Liver (tissue), 3 donors: ENCODE measurements around the gene TLE1.

Experiments used
- FOXA1 ChIP-seq: IDR thresholded peaks from 2 replicates; pipeline ENCODE4 v1.6.1; 2016; ENCODE audit warnings: antibody characterized with exemption
- JUND ChIP-seq, 2 donors: IDR thresholded peaks; 2 replicates each; pipeline ENCODE4 v1.6.1; 2016; ENCODE audit warnings: antibody characterized with exemption in 2 of 2
- TAF1 ChIP-seq: conservative IDR thresholded peaks from 2 replicates; pipeline ENCODE4 v1.6.1; 2016; ENCODE audit warnings: antibody characterized with exemption, mild to moderate bottlenecking
- YY1 ChIP-seq: IDR thresholded peaks from 2 replicates; pipeline ENCODE4 v1.6.1; 2016; ENCODE audit warnings: antibody characterized with exemption, mild to moderate bottlenecking
- TF ChIP-seq, protein P1 (sequence below): fragments of 150-350 bp; IDR thresholded peaks from 2 replicates; pipeline ENCODE4 v1.5.1; 2017; ENCODE audit warnings: improper control_type of control experiment, low read depth, low read length; ENCODE audit not compliant: missing input control
- TF ChIP-seq, protein P2 (sequence below): IDR thresholded peaks from 2 replicates; pipeline ENCODE4 v1.6.1; 2016; ENCODE audit warnings: antibody characterized with exemption
- TF ChIP-seq, protein P3 (sequence below): IDR thresholded peaks from 2 replicates; pipeline ENCODE4 v1.6.1; 2016; ENCODE audit warnings: antibody characterized with exemption, mild to moderate bottlenecking
- donor health status: healthy.
- donor health status: healthy.

DNA sequence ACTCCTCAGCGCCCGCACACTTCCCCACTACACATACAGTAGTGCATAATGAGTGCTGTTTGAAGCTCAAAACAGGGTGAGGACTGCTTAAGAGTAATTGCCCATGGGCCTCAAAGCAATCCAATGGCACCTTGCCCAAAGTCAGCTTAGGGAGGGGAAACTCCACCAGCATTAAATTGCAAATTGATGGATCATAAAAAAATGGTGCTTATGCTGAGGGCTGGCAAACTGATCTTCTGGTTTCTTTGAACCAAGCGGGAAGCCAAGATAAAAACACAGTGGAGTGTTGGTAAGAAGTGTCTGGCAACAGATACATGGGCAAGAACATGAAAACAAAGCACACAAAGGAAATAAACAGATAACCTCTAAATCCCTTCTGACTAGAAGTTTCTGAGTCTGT, 28.0 kb downstream of the TLE1 start:
- TF ChIP-seq YY1 (no peak), FOXA1 (no peak), JUND (IDR thresholded peaks at IDR 0.05) (no peak), TAF1 (no peak)
- TF ChIP-seq, protein P1, sequence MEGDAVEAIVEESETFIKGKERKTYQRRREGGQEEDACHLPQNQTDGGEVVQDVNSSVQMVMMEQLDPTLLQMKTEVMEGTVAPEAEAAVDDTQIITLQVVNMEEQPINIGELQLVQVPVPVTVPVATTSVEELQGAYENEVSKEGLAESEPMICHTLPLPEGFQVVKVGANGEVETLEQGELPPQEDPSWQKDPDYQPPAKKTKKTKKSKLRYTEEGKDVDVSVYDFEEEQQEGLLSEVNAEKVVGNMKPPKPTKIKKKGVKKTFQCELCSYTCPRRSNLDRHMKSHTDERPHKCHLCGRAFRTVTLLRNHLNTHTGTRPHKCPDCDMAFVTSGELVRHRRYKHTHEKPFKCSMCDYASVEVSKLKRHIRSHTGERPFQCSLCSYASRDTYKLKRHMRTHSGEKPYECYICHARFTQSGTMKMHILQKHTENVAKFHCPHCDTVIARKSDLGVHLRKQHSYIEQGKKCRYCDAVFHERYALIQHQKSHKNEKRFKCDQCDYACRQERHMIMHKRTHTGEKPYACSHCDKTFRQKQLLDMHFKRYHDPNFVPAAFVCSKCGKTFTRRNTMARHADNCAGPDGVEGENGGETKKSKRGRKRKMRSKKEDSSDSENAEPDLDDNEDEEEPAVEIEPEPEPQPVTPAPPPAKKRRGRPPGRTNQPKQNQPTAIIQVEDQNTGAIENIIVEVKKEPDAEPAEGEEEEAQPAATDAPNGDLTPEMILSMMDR: no peak
- TF ChIP-seq, protein P2, sequence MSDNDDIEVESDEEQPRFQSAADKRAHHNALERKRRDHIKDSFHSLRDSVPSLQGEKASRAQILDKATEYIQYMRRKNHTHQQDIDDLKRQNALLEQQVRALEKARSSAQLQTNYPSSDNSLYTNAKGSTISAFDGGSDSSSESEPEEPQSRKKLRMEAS: no peak
- TF ChIP-seq, protein P3, sequence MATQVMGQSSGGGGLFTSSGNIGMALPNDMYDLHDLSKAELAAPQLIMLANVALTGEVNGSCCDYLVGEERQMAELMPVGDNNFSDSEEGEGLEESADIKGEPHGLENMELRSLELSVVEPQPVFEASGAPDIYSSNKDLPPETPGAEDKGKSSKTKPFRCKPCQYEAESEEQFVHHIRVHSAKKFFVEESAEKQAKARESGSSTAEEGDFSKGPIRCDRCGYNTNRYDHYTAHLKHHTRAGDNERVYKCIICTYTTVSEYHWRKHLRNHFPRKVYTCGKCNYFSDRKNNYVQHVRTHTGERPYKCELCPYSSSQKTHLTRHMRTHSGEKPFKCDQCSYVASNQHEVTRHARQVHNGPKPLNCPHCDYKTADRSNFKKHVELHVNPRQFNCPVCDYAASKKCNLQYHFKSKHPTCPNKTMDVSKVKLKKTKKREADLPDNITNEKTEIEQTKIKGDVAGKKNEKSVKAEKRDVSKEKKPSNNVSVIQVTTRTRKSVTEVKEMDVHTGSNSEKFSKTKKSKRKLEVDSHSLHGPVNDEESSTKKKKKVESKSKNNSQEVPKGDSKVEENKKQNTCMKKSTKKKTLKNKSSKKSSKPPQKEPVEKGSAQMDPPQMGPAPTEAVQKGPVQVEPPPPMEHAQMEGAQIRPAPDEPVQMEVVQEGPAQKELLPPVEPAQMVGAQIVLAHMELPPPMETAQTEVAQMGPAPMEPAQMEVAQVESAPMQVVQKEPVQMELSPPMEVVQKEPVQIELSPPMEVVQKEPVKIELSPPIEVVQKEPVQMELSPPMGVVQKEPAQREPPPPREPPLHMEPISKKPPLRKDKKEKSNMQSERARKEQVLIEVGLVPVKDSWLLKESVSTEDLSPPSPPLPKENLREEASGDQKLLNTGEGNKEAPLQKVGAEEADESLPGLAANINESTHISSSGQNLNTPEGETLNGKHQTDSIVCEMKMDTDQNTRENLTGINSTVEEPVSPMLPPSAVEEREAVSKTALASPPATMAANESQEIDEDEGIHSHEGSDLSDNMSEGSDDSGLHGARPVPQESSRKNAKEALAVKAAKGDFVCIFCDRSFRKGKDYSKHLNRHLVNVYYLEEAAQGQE: no peak
